Spleen (tissue), 7 donors: ENCODE measurements around the gene EEF2K.

Experiments
- CTCF ChIP-seq, 11 experiments: fragments of 200-600 bp in 7 of 11; fragments of 450-650 bp in 4 of 11; sonication (generic) in 4 of 11; IDR thresholded peaks in 8 of 11; conservative IDR thresholded peaks in 3 of 11; 1 replicate in 7 of 11; 2 replicates in 4 of 11; pipeline versions ENCODE4 v1.4.0 to v1.8.0; 2016 to 2021; ENCODE audit warnings: antibody characterized with exemption in 11 of 11, inconsistent platforms in 4 of 11, mild to moderate bottlenecking in 1 of 11
- POLR2AphosphoS5 ChIP-seq, 3 donors: sonication (generic); formaldehyde crosslinking; IDR thresholded peaks; one replicate each; pipeline ENCODE4 v1.5.1; 2017; ENCODE audit warnings: antibody characterized with exemption in 3 of 3
- donor health status: DM: no; HTN: no; CAD: no; lungs with moderate emphysema.
- donor health status: DM: no; HTN: no; CAD: no.
- donor health status: DM: no; HTN: no; CAD: no.

GRCh38 chr16:22213236-22213635 lies 7.2 kb downstream of the EEF2K start:
- TF ChIP-seq CTCF (IDR thresholded peaks at IDR 0.05 in 8 of 11, conservative IDR thresholded peaks at IDR 0.05 in 3 of 11) (no peak), POLR2AphosphoS5 (IDR thresholded peaks at IDR 0.05) (no peak)
